ENCODE measurements around the gene MPP3.
A peak's percentile ranks its signal among the peaks of the same experiment; 100 is the strongest.

The MPP3 gene

GRCh38 chr17:43832168-43832975, 574 bp downstream of the MPP3 start:
- peak; percentile 82 for DNase-seq (ENCODE audit: low spot score)
- FAIRE-seq: peak; percentile 27

GRCh38 chr17:43831633-43832032, 1.3 kb downstream of the MPP3 start:
- DNase-seq (ENCODE audit: low spot score): no peak
- no peak for FAIRE-seq

GRCh38 chr17:43830510-43831140, 2.3 kb downstream of the MPP3 start:
- DNase-seq (ENCODE audit: low spot score) (no peak), FAIRE-seq (no peak)

GRCh38 chr17:43829738-43830137, 3.2 kb downstream of the MPP3 start:
- DNase-seq (ENCODE audit: low spot score) (no peak), FAIRE-seq (no peak)

- no peak for DNase-seq (ENCODE audit: low spot score)
- FAIRE-seq: no peak
Observed at GRCh38 chr17:43827596-43827995, 5.3 kb downstream of the MPP3 start.

- no peak for FAIRE-seq
Observed at GRCh38 chr17:43826206-43826605, 6.7 kb downstream of the MPP3 start.

GRCh38 chr17:43825567-43825966, 7.4 kb downstream of the MPP3 start:
- DNase-seq (ENCODE audit: low spot score) (no peak), FAIRE-seq (no peak)

More at GRCh38 chr17:43826206-43826605, 6.7 kb downstream of the MPP3 start:
- DNase-seq (ENCODE audit: low spot score): no peak

GRCh38 chr17:43823350-43824084, 9.4 kb downstream of the MPP3 start:
- FAIRE-seq: no peak
- DNase-seq (ENCODE audit: low spot score): no peak

GRCh38 chr17:43822570-43823190, 10.3 kb downstream of the MPP3 start:
- no peak for FAIRE-seq

GRCh38 chr17:43820759-43821158, 12.2 kb downstream of the MPP3 start:
- DNase-seq (ENCODE audit: low spot score) (no peak), FAIRE-seq (peak; percentile 30)

More at GRCh38 chr17:43822570-43823190, 10.3 kb downstream of the MPP3 start:
- no peak for DNase-seq (ENCODE audit: low spot score)

GRCh38 chr17:43818966-43819365, 14.0 kb downstream of the MPP3 start:
- FAIRE-seq (no peak), DNase-seq (ENCODE audit: low spot score) (no peak)

GRCh38 chr17:43817826-43818225, 15.1 kb downstream of the MPP3 start:
- DNase-seq (ENCODE audit: low spot score) (no peak), FAIRE-seq (no peak)

- FAIRE-seq (no peak), DNase-seq (ENCODE audit: low spot score) (no peak)
Observed at GRCh38 chr17:43816336-43817320, 16.3 kb downstream of the MPP3 start.

- no peak for FAIRE-seq
- no peak for DNase-seq (ENCODE audit: low spot score)
Observed at GRCh38 chr17:43814714-43815113, 18.2 kb downstream of the MPP3 start.

- DNase-seq (ENCODE audit: low spot score) (no peak), FAIRE-seq (no peak)
Observed at GRCh38 chr17:43814026-43814425, 18.9 kb downstream of the MPP3 start.

- no peak for FAIRE-seq
Observed at GRCh38 chr17:43813386-43813785, 19.6 kb downstream of the MPP3 start.

GRCh38 chr17:43812396-43813265, 20.3 kb downstream of the MPP3 start:
- DNase-seq (ENCODE audit: low spot score): no peak
- no peak for FAIRE-seq

More at GRCh38 chr17:43813386-43813785, 19.6 kb downstream of the MPP3 start:
- no peak for DNase-seq (ENCODE audit: low spot score)

GRCh38 chr17:43810823-43811222, 22.1 kb downstream of the MPP3 start:
- FAIRE-seq (peak; percentile 35), DNase-seq (ENCODE audit: low spot score) (no peak)

- FAIRE-seq (no peak), DNase-seq (ENCODE audit: low spot score) (no peak)
Observed at GRCh38 chr17:43810226-43810715, 22.7 kb downstream of the MPP3 start.

Data from urothelium cell line (cell line).